HG03095 (cell line): ENCODE data around the gene PKHD1.

Experiments used
- ATAC-seq: cut with Tn5 transposase; IDR thresholded peaks from one replicate; pipeline ENCODE4 v1.9.1; 2021; ENCODE audit warnings: moderate library complexity; ENCODE audit not compliant: unreplicated experiment

Gene PKHD1

GRCh38 chr6:51578994-51579393, 508.4 kb downstream of the PKHD1 start:
- ATAC-seq, result no peak

- no peak for ATAC-seq
Observed at GRCh38 chr6:51578362-51578761, 509.1 kb downstream of the PKHD1 start.

GRCh38 chr6:51574040-51574439, 513.4 kb downstream of the PKHD1 start:
- no peak for ATAC-seq

- ATAC-seq, result no peak
Observed at GRCh38 chr6:51571168-51571567, 516.2 kb downstream of the PKHD1 start.

GRCh38 chr6:51570168-51570921, 517.1 kb downstream of the PKHD1 start:
- ATAC-seq, result no peak

GRCh38 chr6:51569594-51569993, 517.8 kb downstream of the PKHD1 start:
- ATAC-seq, result no peak

- ATAC-seq, result no peak
Observed at GRCh38 chr6:51568771-51569170, 518.6 kb downstream of the PKHD1 start.

- ATAC-seq, result no peak
Observed at GRCh38 chr6:51565472-51565871, 521.9 kb downstream of the PKHD1 start.
